HG03342 (cell line): ENCODE results near the gene MGAT5B.

ENCODE experiments used
- ATAC-seq: cut with Tn5 transposase; IDR thresholded peaks from one replicate; pipeline ENCODE4 v1.9.1; 2021; ENCODE audit warnings: mild to moderate bottlenecking, moderate library complexity; ENCODE audit not compliant: unreplicated experiment

The MGAT5B gene

DNA sequence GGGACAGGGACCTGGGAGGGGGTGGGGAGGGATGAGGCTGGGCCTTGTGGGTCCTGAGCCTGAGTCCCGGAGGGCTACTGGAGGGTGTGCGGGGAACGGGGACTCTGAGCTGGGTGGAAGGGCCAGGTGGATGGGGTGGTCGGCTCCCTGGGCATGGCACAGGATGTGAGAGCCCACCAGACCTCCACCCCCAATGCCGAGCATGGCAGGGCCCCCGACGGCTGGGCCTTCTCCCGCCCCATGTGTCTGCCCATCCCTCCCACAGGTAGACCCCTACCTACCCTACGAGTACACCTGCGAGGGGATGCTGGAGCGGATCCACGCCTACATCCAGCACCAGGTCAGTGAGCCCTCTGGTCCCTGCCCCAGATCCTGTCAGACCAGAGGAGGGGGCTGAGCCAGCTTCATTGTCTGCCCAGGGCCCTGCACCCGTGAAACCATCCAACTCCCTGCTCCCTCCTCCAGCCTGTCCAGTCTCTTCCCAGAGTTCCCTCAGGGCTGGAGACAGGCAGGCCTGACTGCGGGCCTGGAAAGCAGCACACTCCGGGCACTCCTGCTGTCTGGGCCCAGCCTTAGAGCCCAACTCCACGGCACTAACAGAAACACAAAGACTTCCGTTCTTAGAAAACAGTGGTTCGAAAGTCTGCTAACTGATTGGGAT lies 78.0 kb downstream of the MGAT5B start:
- ATAC-seq: no peak

DNA sequence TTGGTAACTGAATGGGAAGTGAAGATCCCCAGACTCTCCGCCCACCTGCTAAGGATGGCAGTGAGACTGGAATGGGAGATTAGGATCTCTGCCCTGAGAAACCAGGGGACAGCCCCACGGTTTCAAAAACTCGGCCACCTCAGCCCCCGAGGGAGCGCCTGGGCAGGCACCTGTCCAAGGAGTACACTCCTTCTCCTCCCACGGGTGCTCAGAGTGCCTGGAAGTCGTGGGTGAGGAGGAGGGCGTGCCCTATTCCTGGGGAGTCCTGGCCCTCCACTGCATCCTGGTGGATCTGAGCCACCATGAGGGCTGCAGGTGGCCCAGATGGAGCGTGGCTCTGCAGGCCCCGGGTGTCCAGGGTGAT lies 78.5 kb downstream of the MGAT5B start:
- no peak for ATAC-seq

DNA sequence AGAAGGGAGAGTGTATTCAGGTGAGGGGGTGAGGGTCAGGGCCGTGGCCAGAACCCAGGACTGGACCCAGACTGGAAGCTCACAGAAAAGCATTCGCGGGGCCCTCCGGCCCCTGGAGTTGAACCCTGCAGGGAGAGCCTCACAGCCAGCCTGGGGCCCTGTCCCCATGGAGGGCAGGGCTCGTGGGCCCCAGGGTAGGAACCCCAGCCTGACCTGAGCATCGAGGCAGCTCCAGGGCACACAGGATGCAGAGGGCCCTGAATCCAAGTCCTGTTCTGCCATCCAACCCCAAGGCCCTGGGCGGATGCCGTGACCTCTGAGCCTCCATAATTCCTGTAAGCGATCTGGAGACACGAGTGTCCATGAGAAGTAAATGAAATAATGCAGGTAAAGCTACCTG lies 79.1 kb downstream of the MGAT5B start:
- no peak for ATAC-seq

DNA sequence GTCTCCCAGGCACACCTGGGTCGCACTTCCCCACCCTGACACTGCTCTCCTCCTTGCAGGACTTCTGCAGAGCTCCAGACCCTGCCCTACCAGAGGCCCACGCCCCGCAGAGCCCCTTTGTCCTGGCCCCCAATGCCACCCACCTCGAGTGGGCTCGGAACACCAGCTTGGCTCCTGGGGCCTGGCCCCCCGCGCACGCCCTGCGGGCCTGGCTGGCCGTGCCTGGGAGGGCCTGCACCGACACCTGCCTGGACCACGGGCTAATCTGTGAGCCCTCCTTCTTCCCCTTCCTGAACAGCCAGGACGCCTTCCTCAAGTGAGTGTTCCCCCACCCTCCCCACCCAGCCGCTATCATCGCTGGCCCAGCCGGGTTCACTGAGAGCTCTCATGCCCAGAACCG lies 79.6 kb downstream of the MGAT5B start:
- no peak for ATAC-seq

DNA sequence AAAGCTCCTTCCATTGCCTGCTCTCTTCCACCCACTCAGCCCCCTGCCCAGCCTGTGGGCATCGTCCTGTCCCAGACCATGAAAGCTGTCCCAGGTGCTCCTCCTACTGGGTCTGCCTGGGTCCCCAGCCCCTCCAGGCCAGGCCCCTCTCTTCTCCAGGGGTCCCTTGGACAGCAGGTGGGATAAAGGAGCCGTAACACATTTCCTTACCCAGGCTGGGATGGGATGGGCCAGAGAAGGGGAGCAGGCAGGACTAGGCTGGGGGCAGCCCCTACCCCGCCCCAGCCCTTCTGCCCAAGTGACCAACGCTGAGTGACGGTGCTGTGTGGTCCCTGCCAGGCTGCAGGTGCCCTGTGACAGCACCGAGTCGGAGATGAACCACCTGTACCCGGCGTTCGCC lies 80.1 kb downstream of the MGAT5B start:
- no peak for ATAC-seq

DNA sequence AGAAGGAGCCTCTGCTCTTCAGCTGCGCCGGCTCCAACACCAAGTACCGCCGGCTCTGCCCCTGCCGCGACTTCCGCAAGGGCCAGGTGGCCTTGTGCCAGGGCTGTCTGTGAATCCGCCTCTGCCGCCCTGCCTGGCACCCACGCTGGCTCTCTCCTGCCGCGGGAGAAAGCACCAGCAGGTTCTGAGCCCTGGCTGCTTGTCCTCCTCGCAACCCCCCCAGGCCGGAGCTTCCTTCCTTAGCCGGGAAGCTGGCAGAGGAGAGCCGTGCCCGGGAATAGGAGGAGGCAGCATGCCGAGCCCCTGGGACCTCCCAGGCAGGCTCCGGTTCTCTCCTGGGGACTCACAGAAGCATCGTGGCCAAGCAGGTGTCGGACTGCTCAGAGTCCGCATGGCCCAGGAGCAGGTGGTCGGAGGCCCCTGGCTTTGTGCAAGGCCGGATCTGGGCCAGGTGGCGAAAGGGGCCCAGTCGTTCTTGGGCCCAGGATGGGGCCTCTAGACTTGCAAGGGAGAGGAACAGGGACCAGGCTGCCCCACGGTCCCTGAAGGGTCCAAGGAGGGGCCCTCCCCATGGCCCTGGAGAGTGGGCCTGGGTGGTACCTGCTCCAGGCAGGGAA lies 80.6 kb downstream of the MGAT5B start:
- no peak for ATAC-seq

DNA sequence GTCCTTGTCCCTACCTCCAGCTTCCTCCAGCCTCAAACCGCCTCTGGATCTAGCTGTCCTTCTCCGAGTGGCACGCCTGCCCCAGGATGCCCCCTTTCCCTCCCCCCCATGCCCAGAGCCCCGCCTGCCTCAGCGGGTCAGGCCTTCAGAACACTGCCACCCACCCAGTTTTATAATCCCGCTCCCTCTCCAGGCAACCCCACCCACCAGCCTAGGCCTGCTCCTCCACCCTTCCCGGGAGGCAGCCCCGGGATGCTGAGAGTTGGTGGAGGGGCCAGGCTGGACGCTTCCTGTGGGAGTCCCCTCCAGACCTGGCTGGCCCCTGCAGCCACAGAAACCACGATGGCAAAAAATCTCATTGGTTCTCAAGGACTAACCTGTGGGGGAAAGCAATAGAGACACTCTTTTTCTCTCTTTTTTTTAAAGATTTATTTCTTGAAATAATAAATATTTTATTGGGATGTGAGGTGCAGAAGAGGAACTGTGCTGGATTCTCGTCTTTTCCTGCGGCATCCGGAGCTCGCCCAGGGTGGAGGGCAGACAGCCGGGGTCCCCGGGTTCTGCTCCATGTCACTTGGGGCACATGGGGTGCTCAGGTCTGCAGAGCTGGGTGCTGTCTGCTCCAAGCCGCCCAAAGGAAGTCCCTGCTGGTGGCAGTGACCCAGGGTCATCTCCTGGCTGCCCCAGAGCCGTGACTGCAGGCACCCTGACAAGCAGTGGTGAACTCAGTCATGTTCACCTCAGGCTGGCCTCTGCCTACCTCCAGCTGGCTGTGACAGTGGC lies 81.9 kb downstream of the MGAT5B start:
- no peak for ATAC-seq

DNA sequence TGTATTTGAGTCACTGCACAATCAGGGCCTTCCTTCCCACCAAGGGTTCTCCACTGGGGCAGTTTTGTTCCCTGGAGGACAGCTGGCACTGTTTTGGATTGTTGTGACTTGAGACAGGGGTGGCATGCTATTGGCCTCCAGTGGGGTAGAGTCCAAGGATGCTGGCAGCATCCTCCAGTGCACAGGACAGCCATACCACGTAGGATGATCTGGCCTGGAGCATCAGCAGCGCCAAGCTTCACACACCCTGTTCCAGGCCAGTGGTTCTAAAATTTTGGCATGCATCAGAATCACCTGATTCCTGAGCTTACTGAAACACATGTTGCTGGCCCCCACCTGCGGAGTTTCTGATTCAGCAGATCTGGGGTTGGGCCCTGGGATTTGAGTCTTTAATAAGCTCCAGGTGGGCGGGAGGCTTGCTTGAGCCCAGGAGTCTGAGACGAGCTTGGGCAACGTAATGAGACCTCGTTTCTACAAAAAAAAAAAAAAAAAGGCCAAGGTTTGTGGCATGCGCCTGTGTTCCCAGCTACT lies 83.2 kb downstream of the MGAT5B start:
- ATAC-seq: no peak

DNA sequence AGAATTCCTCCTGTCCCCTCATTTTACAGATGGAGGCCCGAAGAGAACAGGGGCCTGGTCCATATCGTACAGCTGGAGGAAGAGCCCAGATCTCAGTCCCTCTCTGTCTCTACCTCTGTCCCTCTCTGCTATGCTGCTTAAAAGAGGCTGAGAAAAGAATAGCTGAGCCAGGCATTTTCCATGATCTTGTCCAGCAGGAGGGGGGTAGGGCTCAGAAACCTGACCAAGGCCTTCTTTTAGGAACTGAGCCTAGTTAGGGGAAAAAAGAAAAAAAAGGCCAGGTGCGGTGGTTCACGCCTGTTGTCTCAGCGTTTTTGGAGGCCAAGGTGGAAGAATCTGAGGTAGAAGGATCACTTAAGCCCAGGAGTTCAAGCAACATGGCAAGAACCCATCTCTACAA lies 84.2 kb downstream of the MGAT5B start:
- no peak for ATAC-seq

DNA sequence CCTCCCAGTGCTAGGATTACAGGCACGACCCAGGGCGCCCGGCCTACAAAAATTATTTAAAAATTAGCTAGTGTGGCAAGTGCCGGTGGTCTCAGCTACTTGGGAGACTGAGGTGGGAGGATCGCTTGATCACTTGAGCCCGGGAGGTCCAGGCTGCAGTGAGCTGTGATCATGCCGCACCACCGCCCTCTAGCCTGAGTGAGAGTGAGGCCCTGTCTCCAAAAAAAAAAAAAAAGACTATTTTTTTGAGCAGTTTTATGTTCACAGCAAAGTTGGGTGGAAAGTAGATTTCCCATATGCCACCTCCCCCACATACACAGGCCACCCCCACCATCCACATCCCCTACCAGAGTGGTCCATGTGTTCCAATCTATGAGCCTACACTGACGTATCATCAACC lies 84.9 kb downstream of the MGAT5B start:
- no peak for ATAC-seq

DNA sequence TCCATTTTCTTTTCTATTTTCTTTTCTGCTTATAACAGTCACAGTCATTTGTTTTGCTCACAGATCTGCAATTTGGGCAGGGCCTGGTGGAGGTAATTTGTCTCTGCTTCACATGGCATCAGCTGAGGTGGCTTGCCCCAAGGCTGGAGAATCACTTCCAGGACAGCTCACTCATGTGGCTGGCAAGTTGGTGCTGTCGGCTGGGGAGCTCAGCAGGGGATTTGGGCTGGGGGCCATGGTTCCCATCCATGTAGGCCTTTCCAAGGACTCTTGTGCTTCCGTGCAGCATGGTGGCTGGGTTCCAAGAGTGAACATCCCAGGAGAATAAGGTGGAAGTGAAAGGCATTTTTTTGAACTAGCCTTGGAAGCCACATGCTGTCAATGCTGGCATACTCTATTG lies 85.7 kb downstream of the MGAT5B start:
- no peak for ATAC-seq

DNA sequence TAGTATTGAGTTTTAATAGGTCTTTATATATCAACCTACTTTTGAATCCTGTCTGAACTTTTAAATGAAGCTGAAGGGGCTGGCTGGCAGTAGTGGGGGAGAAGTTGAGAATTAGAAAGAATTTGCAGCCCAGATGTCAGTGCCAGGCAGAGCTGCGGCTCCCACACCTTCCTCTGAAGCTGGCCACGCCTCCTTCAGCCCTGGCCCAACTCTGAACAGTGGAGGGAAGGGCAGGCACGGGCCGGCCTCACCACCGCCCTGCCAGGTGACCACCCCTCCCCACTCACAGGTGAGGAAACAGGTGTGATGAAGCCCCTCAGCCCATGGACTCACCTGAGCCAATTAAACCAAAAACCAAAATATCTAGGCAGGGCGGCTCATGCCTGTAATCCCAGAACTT lies 87.0 kb downstream of the MGAT5B start:
- no peak for ATAC-seq

DNA sequence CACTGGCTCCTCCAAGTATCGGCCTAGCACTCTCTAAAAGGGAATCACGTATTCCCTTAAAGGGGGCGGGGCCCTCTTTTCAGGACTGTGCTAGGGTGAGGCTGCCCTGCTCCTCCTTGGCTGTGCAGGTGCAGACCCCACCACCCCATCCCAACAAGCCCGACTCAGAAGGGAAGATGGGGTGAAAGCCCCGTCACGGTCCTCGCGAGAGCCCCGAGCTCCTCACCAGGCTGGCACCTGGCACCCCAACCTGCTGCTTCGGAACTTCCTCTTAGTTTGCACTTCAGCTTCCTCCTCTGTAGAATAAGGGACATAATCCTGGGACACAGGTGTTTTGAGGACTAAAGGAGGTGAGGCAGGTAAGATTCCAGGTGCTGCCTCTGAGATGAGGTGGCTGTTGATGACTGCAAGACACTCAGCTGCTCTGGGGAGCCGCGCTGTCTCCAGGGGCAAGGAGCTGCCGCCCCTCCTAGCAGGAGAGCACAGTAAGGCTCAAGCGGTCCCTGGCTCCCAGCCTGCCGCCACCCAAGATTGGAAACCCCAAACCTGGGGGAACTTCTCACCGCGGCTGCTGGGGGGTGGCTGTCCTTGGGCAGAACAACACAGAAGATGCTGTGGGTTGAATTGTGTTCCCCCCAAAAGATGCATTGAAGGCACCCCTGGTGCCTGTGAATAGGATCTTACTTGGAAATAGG lies 88.8 kb downstream of the MGAT5B start:
- no peak for ATAC-seq

DNA sequence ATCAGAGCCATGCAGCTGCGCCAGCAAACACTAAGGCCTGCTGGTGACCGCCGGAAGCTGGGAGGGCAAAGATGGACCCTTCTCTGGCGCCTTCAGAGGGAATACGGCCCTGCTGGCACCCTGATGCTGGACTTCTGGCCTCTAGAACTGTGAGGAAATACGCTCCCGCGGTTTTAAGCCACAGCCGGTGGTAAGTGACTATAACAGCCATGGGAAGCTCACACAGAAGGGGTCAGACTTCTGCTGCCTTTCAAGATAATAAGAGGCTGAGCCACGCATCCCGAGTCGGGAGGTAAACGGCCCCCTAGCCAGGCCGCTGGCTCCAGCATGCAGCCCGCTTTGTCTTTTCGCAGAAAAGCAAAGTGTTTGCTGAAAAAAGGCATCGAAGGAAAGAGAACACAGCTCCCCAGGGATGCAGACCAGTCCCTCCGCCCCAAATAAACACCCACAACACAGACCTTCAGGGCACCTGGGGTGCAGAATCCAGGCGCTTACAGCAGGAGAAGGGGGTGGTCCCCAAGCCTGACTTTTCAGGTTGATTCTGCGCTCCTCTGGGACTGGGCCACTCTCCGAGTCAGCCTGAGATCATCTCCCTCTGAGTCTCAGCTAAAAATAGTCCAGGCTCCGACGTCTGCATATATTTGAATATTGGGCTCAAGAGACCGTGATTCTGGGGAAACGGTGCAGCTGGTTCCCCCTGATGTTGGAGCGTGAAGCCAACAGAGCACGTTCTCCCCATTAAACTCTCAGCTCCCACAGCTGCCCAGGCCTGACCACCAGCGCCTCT lies 89.7 kb downstream of the MGAT5B start:
- ATAC-seq: no peak

DNA sequence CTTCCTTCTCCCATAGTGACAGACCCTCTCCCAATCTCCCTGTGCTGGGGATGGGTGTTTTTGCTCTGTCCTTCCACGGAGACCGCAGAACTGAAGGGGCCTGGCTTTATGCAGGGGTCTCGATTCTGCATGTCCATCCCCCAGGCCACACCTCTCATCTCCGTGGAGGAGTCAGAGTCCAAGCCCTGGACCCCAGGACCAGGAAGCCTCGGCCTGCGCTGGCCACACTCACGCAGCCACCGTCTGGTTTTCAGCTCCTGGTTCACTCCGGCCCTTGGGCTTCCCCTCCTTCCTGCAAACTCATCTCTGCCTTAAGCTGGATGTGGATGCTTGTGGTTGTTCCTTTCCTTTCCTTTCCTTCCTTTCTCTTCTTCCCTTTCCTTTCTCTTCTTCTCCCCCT lies 90.8 kb downstream of the MGAT5B start:
- ATAC-seq: no peak

DNA sequence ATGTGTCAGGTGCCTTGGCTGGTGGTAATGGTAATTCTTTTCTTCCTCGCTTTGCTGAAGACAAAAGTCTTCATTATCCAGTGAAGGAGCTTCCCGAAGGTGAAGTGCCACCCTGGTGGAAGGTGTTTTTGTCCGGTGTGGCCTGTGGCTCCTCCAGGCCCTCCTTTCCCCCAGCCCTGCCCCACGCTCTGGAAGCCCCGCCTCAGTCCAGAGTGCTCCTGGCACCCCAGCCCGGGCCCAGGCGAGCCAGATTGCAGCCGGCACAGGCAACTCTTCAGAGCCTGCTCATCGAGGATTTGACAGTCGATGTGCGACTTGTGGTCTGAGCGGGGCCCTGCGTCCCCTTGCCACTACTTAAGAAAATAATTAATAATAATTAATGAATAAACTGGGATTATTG lies 93.7 kb downstream of the MGAT5B start:
- no peak for ATAC-seq

DNA sequence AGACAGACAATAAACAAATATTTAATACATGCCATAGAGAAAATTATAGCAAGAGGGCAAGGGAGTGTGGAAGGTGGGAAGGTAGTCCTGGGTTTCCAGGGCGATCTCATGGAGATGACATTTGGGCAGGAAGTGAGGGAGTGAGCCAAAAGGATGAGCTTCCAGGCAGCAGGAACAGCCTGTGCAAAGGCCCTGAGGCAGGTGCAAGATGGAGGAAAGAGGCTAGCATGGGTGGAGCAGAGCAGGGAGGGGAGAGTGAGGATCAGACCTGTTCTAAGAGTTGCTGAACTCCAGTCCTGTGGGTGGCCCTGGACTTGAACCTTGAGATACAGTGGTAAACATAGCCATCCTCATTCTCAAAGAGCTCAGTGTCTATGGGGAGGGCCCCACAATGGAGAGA lies 94.7 kb downstream of the MGAT5B start:
- ATAC-seq: no peak

DNA sequence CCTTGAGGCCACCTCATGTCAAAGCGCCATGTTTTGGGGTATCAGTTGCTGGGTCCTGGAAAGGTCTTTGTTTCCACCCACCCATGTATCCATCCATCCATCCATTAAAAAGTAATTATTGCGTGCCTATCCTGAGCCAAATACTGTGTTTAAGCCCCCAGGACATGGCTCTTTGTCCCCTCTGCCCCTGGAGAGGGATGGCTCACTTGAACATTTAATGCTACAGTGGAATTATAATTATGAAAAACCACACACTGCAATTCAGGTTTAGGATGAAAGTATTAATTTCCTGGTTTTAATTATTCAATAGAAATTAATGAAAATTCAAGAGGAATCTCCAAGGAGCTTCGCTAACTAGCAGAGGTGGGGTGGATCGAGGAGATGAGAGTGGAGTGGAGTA lies 97.8 kb downstream of the MGAT5B start:
- no peak for ATAC-seq

DNA sequence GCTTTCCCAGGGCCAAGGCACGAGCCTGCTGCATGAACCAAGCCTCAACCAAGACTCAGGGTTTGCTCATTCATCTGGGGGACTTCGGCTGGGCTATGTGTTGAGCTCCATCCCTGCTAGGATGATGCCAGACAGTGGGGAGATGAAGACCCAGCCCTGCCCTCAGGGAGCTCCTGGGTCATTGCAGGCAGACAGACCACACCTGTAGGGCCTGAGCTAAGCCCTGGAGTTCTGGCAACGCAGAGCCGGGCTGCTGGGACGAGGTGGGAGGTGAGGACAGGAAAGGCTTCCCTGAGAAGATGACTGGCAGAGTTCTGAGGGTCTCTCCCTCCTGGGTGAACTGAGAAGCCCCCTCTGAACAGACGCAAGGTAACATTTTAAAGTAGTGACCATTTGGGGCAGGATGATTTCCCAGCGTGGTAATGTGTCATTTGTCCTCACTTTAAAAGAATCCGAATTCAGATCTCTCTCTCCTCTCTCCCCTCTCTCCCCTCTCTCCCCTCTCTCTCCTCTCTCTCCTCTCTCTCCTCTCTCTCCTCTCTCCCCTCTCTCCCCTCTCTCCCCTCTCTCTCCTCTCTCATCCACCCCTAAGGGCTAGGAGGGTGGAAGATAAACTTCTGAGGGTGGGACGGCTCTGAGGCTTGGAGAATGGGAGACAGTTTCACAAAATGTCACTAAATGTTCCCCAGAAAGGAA lies 98.4 kb downstream of the MGAT5B start:
- no peak for ATAC-seq

DNA sequence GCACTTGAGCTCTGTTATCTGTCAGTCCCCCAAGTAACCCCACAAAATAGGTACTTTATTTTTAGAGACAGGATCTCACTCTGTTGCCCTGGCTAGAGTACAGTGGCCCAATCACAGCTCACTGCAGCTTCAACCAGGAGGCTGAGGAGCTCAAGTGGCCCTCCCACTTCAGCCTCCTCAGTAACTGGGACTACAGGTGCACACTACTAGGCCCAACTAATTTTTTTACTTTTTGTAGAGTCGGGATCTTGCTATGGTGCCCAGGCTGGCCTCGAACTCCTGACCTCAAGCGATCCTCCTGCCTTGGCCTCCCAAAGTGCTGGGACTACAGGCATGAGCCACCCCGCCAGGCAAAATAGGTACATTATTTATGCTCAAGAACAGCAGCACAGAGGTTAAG lies 99.6 kb downstream of the MGAT5B start:
- ATAC-seq: no peak
